Ovary (tissue), 9 donors: ENCODE data around the gene SLC29A3. TPM values are rescaled to one million over a fixed set of nuclear protein-coding genes. Genes with fewer than 3 reads are reported as not detected.

Experiments used
- DNase-seq, 5 donors: peaks; one replicate each; pipeline ENCODE4 v3.0.0-alpha.2; 2019 to 2020
- H3K27ac ChIP-seq, 2 donors: fragments of 200-600 bp; one replicate each; pipeline versions ENCODE4 v1.5.1 to v1.8.0; 2019 to 2022
- H3K27me3 ChIP-seq: fragments of 200-600 bp; one replicate; pipeline ENCODE4 v1.8.0; 2022
- H3K36me3 ChIP-seq: fragments of 200-600 bp; sonication (generic); one replicate; pipeline ENCODE4 v1.5.1; 2019
- H3K4me1 ChIP-seq: one replicate; pipeline ENCODE4 v1.8.1; 2013; ENCODE audit warnings: mild to moderate bottlenecking, moderate library complexity; ENCODE audit not compliant: insufficient read depth
- H3K4me3 ChIP-seq: fragments of 200-600 bp; sonication (generic); one replicate; pipeline ENCODE4 v1.5.1; 2017
- H3K9me3 ChIP-seq, 2 donors: fragments of 200-600 bp in 1 of 2; sonication (generic) in 1 of 2; one replicate each; pipeline versions ENCODE4 v1.5.1 to v1.8.1; 2013 to 2019; ENCODE audit warnings: mild to moderate bottlenecking in 1 of 2, moderate library complexity in 1 of 2
- CTCF ChIP-seq, 3 donors: fragments of 450-650 bp in 2 of 3; fragments of 200-600 bp in 1 of 3; IDR thresholded peaks; one replicate each; pipeline versions ENCODE4 v1.5.1 to v1.8.0; 2016 to 2022; ENCODE audit warnings: antibody characterized with exemption in 3 of 3, mild to moderate bottlenecking in 1 of 3
- EP300 ChIP-seq: sonication (generic); formaldehyde crosslinking; IDR thresholded peaks from one replicate; pipeline ENCODE4 v1.6.1; 2017; ENCODE audit warnings: antibody characterized with exemption
- POLR2A ChIP-seq: fragments of 450-650 bp; IDR thresholded peaks from one replicate; pipeline ENCODE4 v1.6.1; 2017; ENCODE audit warnings: antibody characterized with exemption, mild to moderate bottlenecking, moderate library complexity
- WGBS, 3 donors: extraction: QIAGEN DNeasy Blood & Tissue Kit in 1 of 3; methylation state at CpG; one replicate each; pipeline versions ENCODE4 v1.1.5 to v1.1.7; 2013 to 2017; 5-methylcytosine and 5-hydroxymethylcytosine counted together
- intact Hi-C, 4 donors: fragments of 100-400 bp; cut with DNase I; formaldehyde crosslinking; loops; one replicate each; pipeline versions ENCODE4 v1.11.0 to v1.15.1; 2022 to 2023
- polyA plus RNA-seq, 2 donors: library from polyadenylated mRNA; stranded (reverse); fragments of 200-250 nt in 1 of 2; fragments of 350-450 nt in 1 of 2; fragmentation: Illumina TruSeq in 1 of 2; extraction: RNeasy Lipid Tissue Mini Kit (QIAGEN cat#74804) in 1 of 2; gene quantifications; one replicate each; pipeline ENCODE4 v1.2.3, GENCODE V29; 2013 to 2014
- total RNA-seq, 7 donors: library from RNA; depleted of rRNA in 2 of 7; stranded (reverse); fragments of >200 nt in 2 of 7; fragmentation: NEBNext Ultra II Directional in 3 of 7; extraction: Animal tissue kit (Norgen Biotek cat#: 25700) in 3 of 7; gene quantifications; one replicate each; pipeline versions ENCODE4 v1.1.0 to v1.2.4, GENCODE V29; 2016 to 2023
- donor health status: DM: no; HTN: no; CAD: no; lungs with moderate emphysema.
- donor health status: DM: no; HTN: no; CAD: no.
- donor health status: Bipolar disorder and iron deficiency.
- donor health status: DM: yes; HTN: yes; CAD: no.
- donor health status: DM: no; HTN: no; CAD: no.
- donor health status: DM: yes; HTN: yes; CAD: no.

SLC29A3 gene
- total and polyA plus RNA-seq, 9 donors, result 10.1 to 18.3 (median 15.5) TPM

GRCh38 chr10:71316056-71316785 lies 2.8 kb upstream of the SLC29A3 start:
- no peak for DNase-seq
- H3K36me3 ChIP-seq, result no peaks in the 10 kb centered on the region
- TF ChIP-seq CTCF (IDR thresholded peaks at IDR 0.05) (no peak), EP300 (no peak), POLR2A (no peak)
- H3K4me3 ChIP-seq, result no peak overlapping the region
- intact Hi-C loops, result loop anchor here (5.0 to 10.0 kb wide), 8 partner anchors 256 to 1021 kb away; no protein-coding TSS in a partner anchor
- no peaks in the 10 kb centered on the region for H3K27me3 ChIP-seq
- WGBS, 3 donors, result 64 to 71% (median 69%) methylated on average over 3 of the region's 3 CpGs
- H3K9me3 ChIP-seq, result no peaks in the 10 kb centered on the region
- H3K27ac ChIP-seq, result peak overlapping the region in 1 of 2 donors; percentile 35
- peaks cover 14% of the 10 kb centered on the region for H3K4me1 ChIP-seq

GRCh38 chr10:71316786-71317160 lies 2.3 kb upstream of the SLC29A3 start:
- intact Hi-C loops, result loop anchor here (5.0 to 10.0 kb wide), 8 partner anchors 256 to 1021 kb away; no protein-coding TSS in a partner anchor
- peaks cover 14% of the 10 kb centered on the region for H3K4me1 ChIP-seq

GRCh38 chr10:71317739-71318138 lies 1.3 kb upstream of the SLC29A3 start:
- Histone ChIP-seq H3K9me3 (no peaks in the 10 kb centered on the region), H3K27me3 (no peaks in the 10 kb centered on the region), H3K36me3 (no peaks in the 10 kb centered on the region), H3K27ac (no peak overlapping the region), H3K4me1 (peaks cover 13% of the 10 kb centered on the region), H3K4me3 (no peak overlapping the region)
- intact Hi-C loops, result loop anchor here (2.0 to 10.0 kb wide), 9 partner anchors 59 to 1020 kb away; no protein-coding TSS in a partner anchor
- DNase-seq, result no peak
- TF ChIP-seq CTCF (IDR thresholded peaks at IDR 0.05) (no peak), EP300 (no peak)
- 77 to 79% (median 78%) methylated on average over 6 of the region's 6 CpGs for WGBS, 3 donors

More at GRCh38 chr10:71316786-71317160, 2.3 kb upstream of the SLC29A3 start:
- H3K27ac ChIP-seq, result peak overlapping the region in 1 of 2 donors; percentile 35
- no peaks in the 10 kb centered on the region for H3K9me3 ChIP-seq
- H3K4me3 ChIP-seq, result no peak overlapping the region
- WGBS, 3 donors, result 77 to 81% (median 79%) methylated on average over 6 of the region's 6 CpGs
- no peak for DNase-seq
- H3K36me3 ChIP-seq, result no peaks in the 10 kb centered on the region
- H3K27me3 ChIP-seq, result no peaks in the 10 kb centered on the region
- no peak for TF ChIP-seq POLR2A
- no peak for TF ChIP-seq EP300
- TF ChIP-seq CTCF (IDR thresholded peaks at IDR 0.05), result no peak

- no peaks in the 10 kb centered on the region for H3K36me3 ChIP-seq
- peak overlapping the region; percentile 83 to 91 for H3K27ac ChIP-seq
- no peak for DNase-seq
- intact Hi-C loops, result loop anchor here (2.0 to 10.0 kb wide), 12 partner anchors 55 to 1017 kb away; no protein-coding TSS in a partner anchor
- H3K4me1 ChIP-seq, result peaks cover 8% of the 10 kb centered on the region
- H3K4me3 ChIP-seq, result peak overlapping the region; percentile 76
- H3K9me3 ChIP-seq, result no peaks in the 10 kb centered on the region
- TF ChIP-seq POLR2A (no peak), EP300 (no peak), CTCF (IDR thresholded peaks at IDR 0.05) (no peak)
- WGBS, 3 donors, result 29 to 41% (median 36%) methylated on average over 8 of the region's 8 CpGs
- H3K27me3 ChIP-seq, result no peaks in the 10 kb centered on the region
Observed at GRCh38 chr10:71319800-71320392, 837 bp downstream of the SLC29A3 start.
